GM19023 (cell line): ENCODE measurements around the gene ZFAND3.

Experiments used
- ATAC-seq: cut with Tn5 transposase; IDR thresholded peaks from one replicate; pipeline ENCODE4 v1.9.1; 2021; ENCODE audit warnings: mild to moderate bottlenecking, moderate library complexity; ENCODE audit not compliant: unreplicated experiment

Gene ZFAND3

DNA sequence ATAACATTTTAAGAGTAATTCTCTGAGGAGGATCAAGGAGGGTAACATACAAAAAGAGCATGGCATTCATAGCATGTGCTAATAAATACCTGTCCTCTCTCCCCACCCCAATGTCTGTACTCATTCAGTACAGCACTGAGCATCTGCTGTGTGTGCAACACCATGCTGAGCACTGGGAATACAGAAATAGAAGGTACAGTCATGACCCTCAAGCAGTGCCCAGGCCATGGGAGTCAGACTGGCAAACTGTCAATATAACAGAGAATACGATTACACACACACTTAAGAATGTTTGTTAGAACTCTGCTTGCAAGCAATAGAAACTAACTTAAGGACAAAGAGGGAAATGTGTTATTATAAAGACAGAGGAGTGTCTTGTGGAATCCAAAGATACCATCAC, 24.7 kb upstream of the ZFAND3 start:
- ATAC-seq: no peak

DNA sequence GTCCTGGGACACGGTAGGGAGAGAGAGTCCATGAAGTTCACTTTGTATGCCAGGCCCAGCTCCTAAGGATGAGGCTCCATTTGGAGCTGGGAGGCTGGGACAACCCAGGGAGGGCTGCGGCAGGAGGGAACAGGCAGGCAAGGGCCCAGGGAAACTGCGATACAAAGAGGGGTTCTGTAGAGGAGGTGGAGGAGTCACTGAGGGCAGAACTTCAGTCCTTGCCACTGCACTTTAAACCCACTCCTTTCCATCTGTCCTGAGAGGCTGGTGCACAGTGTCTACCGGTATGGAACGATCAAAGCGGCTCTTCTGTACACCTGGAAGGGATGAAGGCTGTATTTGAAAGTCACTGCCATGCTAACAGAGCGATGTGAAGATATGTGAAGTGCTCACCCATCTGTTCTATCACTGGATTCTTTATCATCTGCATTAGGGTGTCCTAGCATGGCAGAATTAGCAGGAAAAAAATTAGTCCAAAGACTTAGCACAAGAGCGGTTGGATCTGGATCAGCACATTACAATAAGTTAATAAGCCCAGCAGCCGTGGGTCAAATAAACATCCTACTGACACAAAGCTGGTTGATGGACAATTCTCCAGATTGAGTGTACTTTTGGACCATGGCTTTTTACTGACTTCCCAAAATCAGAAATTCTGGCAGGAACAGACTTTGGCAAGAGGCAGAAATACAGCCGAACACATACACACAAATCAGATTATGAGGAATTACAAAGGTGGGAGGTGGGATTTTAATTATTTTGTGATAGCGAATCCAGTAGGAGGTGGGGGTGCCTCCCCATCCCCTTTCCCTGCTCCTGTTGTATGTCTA, 20.9 kb upstream of the ZFAND3 start:
- ATAC-seq: no peak

DNA sequence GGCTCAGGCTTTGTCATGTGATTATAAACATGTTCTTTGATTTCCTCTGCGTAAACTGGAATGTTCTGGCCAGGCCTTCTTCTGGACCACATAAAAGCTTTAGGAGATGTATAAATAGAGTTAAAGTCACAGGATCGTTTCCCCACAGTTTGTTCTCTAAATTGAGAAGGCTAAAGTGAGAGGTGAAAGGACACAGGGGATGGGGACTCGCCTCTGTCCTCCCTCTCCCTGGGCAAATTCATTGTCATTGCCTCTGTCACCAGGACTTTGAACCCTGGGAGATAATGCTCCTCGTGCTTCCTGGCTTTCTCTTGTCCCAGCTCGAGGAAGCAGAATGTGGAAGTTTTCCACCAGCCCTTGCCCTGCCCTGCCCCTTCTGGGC, 20.3 kb upstream of the ZFAND3 start:
- no peak for ATAC-seq

DNA sequence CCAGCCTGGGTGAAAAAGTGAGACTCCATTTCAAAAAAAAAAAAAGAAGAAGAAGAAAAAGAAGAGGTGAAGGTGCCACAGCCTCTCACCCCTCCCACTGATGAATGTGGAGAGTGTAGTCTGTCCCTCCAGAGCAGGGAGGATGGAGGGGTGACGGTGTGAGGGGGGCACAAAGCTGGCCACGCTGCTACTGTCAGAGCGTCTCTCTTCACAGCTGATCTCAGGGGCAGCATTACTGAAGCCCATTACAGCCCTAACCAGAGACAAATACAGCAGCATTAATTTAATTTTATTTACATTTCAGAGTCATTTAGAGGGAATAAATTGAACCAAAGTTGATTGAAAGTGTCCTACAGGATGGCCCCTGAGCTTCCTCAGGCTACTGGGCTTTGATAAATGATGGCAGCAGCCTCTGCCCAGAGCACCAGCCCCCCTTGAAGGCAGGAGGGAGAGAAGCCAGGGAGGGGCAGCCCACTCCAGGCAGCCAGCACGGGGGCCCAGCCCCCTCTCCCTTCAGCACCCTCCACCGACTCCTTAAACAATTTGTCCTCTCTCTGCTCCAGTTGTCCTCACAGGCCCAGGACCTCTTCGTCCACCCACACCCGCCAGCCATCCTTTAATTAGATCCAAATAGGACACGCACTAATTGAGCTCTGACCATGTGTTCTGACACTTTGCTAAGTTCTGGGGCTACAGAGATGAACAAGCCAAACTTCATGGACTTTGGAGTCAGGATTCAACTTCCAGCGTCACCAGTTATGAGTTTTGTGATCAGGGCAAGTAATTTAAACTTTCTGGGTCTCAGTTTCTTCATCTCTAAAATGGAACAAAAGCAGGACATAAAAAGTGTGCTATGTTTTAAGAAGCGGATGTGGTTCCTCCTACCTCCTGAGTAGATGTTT, 18.6 kb upstream of the ZFAND3 start:
- ATAC-seq: no peak

DNA sequence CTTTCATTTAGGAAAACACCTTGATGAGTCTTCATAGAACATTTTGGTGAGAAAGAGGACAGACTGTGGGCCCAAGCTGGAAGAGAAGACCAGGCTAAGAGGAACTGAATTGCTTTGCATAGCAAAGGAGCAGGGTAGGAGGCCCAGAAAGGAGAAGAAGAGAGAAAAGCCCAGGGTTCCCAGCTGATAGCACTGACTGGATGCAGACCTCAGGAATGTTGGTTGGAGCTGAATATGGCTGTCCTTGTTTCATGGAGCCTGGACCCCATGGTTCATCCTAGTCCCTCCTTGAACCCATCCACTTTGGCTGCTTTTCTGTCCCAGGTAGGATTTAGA, 18.0 kb upstream of the ZFAND3 start:
- ATAC-seq: no peak

DNA sequence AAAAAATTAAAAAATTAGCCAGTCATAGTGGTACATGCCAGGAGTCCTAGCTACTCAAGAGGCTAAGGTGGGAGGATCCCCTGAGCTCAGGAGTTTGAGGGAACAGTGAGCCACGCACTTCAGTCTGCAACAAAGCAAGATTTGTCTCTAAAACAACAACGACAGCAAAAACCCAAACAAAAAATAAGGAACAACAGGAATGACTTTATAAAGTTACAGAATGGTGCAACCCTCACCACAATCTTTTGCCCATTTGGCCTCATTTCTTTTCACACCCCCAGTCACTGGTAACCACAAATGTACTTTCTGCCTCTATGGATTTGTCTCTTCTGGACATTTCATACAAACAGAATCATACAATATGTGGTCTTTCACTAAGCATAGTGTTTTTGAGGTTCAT, 16.7 kb upstream of the ZFAND3 start:
- no peak for ATAC-seq

DNA sequence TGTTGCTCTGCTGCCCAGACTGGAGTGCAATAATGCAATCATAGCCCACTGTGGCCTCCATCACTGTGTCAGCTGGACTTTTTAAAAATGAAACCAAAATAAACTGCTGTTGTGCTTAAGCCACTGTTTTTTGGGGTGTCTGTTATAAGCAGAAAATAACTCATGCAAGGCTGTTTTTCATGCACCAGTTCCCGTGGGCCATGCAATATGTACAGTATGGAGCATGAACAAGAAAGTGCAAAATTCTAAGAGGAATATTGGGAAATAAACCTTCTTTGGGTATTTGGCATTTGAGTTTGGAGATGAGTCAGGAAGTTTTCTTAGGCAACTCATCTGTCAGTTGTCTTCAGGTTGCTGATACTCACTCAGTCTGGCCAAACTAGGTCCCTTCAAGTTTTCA, 14.9 kb upstream of the ZFAND3 start:
- no peak for ATAC-seq

DNA sequence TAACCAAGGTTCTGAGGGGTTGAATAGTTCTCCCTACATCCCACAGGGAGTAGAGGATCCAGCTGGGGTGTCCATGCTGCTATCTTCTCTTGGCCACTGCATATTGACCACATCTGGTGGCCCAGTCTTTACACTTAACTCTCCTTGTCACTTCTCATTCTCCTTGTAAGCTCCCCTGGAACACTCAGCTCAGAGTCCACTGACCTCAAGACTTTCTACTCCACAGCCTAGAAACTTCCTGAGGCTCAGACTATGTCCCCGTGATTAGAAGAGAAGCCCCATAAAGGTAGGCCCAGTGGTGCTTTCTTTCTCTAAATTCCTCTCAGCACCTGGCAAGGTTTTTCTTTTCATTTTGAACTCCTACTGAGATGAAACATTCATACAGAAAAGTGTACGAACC, 13.3 kb upstream of the ZFAND3 start:
- ATAC-seq: no peak

DNA sequence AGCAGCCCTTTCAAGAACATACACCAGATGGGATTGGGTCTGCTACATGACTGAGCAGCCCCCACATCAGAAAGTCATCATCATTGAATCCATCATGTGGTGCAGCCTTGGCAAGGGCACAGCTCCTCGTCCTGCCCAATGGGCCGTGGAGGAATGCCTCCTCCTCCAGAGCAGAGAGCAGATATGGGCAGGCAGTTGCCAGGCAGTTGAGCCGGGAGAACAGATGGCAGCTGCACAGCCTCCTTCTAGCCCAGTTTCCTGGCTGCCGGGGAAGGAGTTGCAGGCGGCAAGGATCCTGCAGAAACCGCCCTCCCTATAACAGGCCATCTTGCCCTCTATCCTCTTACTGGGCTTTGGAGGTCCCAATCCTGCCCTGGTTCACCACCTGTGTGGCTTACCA, 11.9 kb upstream of the ZFAND3 start:
- no peak for ATAC-seq

DNA sequence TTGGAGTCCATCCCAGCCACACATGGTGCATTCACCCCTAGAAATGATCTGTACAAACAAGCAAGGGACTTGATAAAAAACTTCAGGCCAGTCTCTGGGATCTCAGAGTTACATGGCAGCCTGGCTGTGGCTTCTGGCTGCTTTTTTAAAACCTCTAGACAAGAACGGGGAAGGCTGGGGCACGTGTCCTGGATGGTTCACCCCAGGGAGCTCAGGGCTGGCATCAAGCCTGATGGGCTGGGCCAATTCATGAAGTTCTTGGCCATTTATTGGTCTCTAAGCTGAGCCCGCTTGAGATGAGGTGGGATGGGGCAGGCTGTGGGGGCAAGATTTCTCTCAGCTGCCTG, 10.4 kb upstream of the ZFAND3 start:
- no peak for ATAC-seq

DNA sequence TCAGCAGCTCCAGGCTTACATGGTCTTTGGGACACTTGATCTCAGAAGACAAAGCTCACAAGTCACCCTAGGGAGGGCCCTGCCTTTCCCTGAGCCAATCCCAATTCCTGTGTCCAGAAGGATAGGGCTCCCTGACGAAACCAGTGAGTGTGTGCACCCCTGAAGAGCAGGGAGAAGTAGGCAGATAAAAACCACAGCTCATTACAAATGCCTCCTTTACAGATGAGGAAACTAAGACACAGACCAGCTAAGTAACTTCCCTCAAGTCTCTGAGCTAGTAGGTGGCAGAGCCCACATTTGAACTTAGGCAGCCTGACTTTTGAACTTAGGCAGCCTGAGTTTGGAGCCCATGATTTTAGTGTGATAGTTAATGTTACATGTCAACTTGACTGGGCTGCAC, 6.7 kb upstream of the ZFAND3 start:
- ATAC-seq: no peak

DNA sequence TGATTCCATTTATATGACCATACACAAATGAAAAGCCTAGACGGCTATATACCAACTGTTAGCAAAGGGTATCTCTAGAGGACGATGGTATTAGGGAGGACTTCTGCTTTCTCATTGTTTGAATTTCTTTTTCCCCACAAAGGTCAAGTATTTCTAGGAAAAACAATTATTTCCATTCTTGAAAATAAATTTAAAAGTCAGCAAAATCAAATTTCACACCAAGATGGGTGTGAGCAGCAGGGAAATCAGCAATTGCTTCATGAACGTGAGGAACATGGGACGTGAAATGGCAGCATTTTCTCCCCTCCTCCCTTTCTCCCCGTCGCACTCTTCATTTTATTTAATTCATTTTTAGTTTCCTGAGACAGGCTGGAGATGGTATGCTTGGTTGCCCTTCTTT, 5.2 kb upstream of the ZFAND3 start:
- no peak for ATAC-seq

DNA sequence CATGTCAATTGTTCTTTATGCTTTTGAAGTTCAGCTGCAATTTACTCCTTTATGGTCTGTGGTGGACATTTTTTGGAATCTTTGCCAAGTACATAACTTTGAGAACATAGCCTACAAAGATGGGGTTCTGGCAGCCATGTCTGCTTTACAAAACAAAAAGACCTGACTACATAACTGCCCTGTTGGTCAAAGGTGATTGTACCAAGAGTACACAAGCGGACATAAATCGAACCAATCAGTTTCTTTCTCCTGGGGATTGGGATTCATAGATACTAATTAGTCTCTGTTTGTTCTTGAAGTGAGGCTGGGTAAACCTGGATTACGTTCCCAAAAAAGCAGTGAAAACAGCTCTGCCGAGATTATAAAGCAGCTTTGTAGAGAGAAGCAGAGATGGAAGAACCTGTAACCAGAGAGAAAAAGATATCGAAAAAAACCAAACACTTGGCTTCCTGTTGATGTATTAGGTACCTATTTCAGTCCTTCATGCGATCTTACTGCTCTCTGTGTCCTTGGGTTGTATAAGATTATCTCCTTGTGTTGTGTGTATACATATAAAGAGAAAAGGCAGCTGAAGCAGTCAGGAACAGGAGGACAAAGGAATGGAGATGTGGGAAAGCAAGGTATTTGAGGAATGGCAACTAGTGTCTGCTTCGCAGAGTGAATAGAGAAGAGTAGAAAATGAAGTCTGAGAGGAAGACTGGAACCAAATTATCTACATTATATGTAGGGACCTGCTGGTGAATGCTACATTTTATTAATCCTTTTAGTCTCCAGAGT, 2.7 kb upstream of the ZFAND3 start:
- ATAC-seq: no peak

DNA sequence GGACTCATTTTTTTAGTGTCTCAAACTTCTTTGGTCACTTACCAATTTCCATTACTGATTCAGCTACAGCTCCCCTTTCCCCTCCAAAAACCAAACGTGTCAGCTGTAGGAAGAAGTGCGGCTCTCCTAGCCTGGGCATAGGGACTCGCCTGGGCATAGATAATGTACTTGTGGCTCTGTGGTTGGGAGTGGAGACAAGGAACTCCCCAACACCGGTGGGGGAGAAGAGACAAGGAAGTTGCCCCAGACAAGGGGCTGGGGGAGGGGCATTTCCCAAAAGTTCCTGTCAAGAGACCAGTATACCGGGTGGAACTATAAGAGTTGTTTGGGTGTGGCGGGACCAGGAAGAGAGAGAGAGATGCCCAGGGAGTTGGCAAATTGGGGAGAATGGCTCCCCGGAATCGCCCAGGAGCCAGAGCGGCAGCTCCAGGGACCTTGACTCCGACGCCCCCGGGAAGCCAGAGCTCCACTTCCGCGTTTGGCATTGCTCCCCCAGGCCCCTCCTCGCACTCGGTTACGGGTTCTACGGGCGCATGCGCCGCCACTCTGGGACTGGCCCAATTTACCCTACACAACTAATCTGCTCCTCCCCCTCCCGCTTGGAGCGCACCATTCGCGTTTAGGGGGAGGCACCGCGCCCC, 871 bp upstream of the ZFAND3 start:
- peak; percentile 69 for ATAC-seq

DNA sequence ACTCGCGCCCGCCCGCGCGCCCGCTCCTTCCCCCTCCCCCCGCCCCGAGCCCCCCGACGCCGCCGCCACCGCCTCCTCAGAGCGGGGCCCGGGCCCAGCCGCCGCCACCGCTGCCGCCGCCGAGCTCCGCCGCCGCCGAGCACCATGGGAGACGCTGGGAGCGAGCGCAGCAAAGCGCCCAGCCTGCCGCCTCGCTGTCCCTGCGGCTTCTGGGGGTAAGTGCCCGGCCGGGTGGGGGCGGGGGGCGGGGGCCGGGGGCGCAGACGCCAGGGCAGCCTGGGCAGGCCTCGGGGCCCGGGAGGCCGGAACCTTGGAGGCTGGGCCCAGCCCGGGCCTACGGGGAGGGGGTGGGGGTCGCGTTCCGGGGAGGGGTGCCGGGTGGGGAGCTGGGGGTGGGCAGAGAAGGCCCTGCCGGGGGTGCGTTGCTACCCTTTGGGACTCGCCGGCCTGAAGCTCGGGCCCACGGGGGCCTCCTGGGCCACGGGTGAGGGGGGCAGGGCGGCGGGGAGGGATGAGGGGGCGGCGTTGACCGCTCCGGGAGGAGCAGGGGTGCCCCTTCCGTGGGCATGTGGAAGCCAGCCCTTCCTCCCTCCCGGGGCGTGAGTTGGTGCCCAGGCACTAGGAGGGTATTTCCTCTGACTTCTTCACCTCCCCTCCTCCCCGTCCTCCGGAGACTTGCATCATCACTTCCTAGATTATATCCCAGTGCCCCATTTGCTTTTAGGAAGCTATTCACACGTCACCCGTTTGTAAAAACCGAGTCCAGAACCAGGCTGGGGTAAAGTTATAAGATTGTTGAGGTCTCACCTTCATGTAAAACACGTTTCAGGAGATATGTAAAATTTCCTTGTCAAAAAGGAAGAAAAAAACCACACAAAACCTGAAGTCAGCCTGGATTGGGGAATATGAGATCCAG, 533 bp downstream of the ZFAND3 start:
- peak; percentile 2 for ATAC-seq

DNA sequence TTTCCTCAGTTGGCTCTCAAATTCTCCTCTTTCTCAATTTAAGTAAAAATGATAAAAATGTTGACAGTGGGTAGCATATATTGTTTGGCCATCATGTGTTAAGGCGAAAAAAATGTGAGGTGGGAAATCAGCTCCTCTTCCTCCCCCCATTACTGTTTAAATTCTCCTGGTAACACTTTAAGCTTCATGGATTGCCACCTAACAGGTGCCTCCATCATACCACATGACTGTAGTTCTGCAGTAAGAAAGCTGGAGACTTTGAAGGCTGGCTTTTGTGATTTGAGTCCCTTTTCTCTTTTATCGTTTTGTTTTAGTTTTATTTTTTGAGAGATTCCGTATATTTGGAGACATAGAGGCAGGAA, 1.2 kb downstream of the ZFAND3 start:
- no peak for ATAC-seq

DNA sequence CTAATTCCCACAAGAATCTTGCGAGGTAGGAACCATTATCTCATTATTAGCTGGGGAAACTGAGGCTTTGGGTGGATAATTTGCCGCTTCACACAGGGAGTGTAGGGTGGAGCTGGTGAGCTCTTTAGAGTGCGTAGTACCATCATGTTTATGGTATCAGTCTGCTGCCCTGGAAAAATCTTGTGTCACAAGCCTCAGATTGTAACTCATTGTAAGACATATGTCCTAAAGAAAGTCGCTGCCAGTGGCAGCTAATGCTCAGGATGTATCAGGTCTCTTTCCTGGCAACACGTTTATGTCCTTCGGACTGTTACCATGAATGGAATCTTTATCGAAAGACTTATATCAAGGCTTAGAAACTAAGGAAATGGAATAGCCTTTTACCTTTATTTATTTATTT, 1.9 kb downstream of the ZFAND3 start:
- no peak for ATAC-seq

DNA sequence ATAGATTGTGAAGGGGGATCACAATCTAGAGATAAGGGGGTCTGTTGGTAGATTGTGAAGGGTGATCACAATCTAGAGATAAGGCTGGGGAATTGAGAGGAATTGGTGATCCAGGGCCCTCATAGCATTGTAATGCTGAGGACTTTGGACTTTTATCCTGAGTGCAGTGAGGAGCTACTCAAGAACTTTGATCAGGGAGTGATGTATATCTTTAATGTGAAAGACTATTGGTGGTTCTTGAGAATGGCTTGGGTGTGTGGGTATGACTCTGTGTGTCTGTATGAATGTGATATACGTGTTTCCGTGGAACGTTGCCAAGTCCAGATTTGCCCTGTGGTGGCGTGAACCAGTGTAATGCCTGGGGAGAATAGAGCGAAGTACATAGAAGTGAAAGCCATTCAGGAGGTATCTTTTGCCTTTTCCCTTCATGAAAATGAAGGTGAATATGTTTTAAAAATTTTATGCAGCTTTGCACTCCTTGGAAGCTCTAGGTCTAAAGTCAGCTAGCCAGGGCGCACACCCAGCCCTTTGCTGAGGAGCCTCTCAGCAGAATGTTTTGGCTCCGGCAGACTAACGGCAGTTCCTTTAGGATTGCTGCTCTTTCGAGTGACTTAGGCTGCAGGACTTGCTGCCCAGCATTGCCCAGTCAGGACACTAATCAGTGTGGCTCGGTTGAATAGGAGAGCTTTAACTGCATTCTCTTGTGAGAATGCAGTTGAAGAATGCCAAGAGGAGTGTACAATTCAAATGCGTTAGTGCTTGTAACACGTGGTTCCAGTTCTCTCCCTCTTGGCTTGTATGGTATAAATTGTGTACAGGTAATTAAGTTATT, 3.5 kb downstream of the ZFAND3 start:
- no peak for ATAC-seq

DNA sequence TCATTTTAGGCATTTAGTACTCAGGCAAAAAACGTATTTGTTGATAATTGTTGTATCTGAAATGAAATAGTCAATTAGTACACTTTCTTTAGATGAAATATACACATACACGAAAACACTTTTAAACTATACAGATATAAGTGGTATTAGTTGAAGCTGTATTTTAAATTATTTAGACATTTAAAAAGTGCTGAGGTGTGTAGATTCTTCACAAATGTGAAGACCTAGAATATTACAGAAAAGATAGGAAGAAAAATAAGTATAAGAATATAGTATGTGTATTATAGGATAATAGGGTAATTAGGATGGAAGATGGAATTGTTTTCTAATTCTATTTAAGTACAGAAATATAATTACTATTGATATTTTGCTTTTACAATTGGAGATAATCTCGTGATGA, 4.6 kb downstream of the ZFAND3 start:
- no peak for ATAC-seq
